DOHH2 (cell line): ENCODE measurements around the gene GLYATL2.

Experiments
- H3F3A ChIP-seq: fragments of 200-600 bp; sonication (generic), shearing (Covaris generic); 2 replicates; pipeline ENCODE4 v1.6.0; 2016; ENCODE audit warnings: antibody characterized with exemption, mild to moderate bottlenecking; ENCODE audit not compliant: control insufficient read depth, insufficient read depth
- H3K27ac ChIP-seq: fragments of 200-600 bp; sonication (generic); 2 replicates; pipeline ENCODE4 v1.5.1; 2014; ENCODE audit warnings: low read depth, mild to moderate bottlenecking, low read length, moderate library complexity
- H3K27me3 ChIP-seq: fragments of 200-600 bp; sonication (generic); 2 replicates; pipeline ENCODE4 v1.6.1; 2014; ENCODE audit warnings: mild to moderate bottlenecking, low read length, mixed read lengths; ENCODE audit not compliant: control insufficient read depth
- H3K36me3 ChIP-seq: fragments of 200-600 bp; sonication (generic); 2 replicates; pipeline ENCODE4 v1.6.1; 2014; ENCODE audit warnings: mild to moderate bottlenecking, low read length, moderate library complexity, mixed read lengths; ENCODE audit not compliant: control insufficient read depth
- H3K4me1 ChIP-seq: fragments of 200-600 bp; sonication (generic); 2 replicates; pipeline ENCODE4 v1.6.1; 2014; ENCODE audit warnings: mild to moderate bottlenecking, low read length, mixed read lengths; ENCODE audit not compliant: control insufficient read depth
- H3K4me2 ChIP-seq: fragments of 200-600 bp; sonication (generic); 2 replicates; pipeline ENCODE4 v1.6.0; 2014; ENCODE audit warnings: mild to moderate bottlenecking, low read length, moderate library complexity
- H3K4me3 ChIP-seq: fragments of 200-600 bp; sonication (generic); 2 replicates; pipeline ENCODE4 v1.5.1; 2014; ENCODE audit warnings: mild to moderate bottlenecking, low read length, mixed read lengths
- H3K79me2 ChIP-seq: fragments of 200-600 bp; sonication (generic); 2 replicates; pipeline ENCODE4 v1.6.1; 2014; ENCODE audit warnings: mild to moderate bottlenecking, low read length, mixed read lengths; ENCODE audit not compliant: control insufficient read depth
- H3K9me2 ChIP-seq: fragments of 200-600 bp; sonication (generic); replicated peaks from 2 replicates; pipeline ENCODE4 v1.6.1; 2014; ENCODE audit warnings: mild to moderate bottlenecking, low read length, mixed read lengths; ENCODE audit not compliant: control insufficient read depth
- H3K9me3 ChIP-seq: fragments of 200-600 bp; sonication (generic); 2 replicates; pipeline ENCODE4 v1.6.1; 2014; ENCODE audit warnings: antibody characterized with exemption, low read length, mixed read lengths; ENCODE audit not compliant: control insufficient read depth, insufficient read depth
- H4K20me1 ChIP-seq: fragments of 200-600 bp; sonication (generic); 2 replicates; pipeline ENCODE4 v1.6.0; 2014; ENCODE audit warnings: low read depth, mild to moderate bottlenecking, antibody characterized with exemption, low read length, moderate library complexity; ENCODE audit not compliant: control insufficient read depth, insufficient read depth
- EZH2phosphoT487 ChIP-seq: fragments of 200-600 bp; sonication (generic); IDR thresholded peaks from 2 replicates; pipeline ENCODE4 v1.6.1; 2017; ENCODE audit warnings: borderline replicate concordance, mild to moderate bottlenecking, antibody characterized with exemption, low read length, moderate library complexity, mixed read lengths
- TF ChIP-seq, protein P1 (sequence below): fragments of 200-600 bp; sonication (generic); IDR thresholded peaks from one replicate; pipeline ENCODE4 v1.5.1; 2014; ENCODE audit warnings: antibody characterized with exemption, mild to moderate bottlenecking, low read depth, low read length; ENCODE audit not compliant: poor library complexity, severe bottlenecking

Gene GLYATL2

GRCh38 chr11:58844361-58845005, at the start of gene GLYATL2:
TSS of gene GLYATL2 (minus strand) at chr11:58844704. CDS start at chr11:58839612, 5,092 bp downstream.
- no peaks in the 10 kb centered on the region for H4K20me1 ChIP-seq

GRCh38 chr11:58893899-58894298, 49.4 kb upstream of the GLYATL2 start:
- H3K4me2 ChIP-seq = no peak overlapping the region
- H3K9me3 ChIP-seq = no peaks in the 10 kb centered on the region; the same call in 1 of the 2 replicates
- H3K4me1 ChIP-seq = peaks cover 27% of the 10 kb centered on the region
- H3K79me2 ChIP-seq = no peaks in the 10 kb centered on the region
- H3K9me2 ChIP-seq = no peaks in the 10 kb centered on the region
- H3F3A ChIP-seq = no peaks in the 10 kb centered on the region; the same call in 1 of the 2 replicates
- H3K27me3 ChIP-seq = no peaks in the 10 kb centered on the region
- H3K36me3 ChIP-seq = no peaks in the 10 kb centered on the region
- no peak overlapping the region for H3K27ac ChIP-seq
- no peak overlapping the region for H3K4me3 ChIP-seq
- H4K20me1 ChIP-seq = no peaks in the 10 kb centered on the region
- TF ChIP-seq EZH2phosphoT487 = no peak
- TF ChIP-seq, protein P1, sequence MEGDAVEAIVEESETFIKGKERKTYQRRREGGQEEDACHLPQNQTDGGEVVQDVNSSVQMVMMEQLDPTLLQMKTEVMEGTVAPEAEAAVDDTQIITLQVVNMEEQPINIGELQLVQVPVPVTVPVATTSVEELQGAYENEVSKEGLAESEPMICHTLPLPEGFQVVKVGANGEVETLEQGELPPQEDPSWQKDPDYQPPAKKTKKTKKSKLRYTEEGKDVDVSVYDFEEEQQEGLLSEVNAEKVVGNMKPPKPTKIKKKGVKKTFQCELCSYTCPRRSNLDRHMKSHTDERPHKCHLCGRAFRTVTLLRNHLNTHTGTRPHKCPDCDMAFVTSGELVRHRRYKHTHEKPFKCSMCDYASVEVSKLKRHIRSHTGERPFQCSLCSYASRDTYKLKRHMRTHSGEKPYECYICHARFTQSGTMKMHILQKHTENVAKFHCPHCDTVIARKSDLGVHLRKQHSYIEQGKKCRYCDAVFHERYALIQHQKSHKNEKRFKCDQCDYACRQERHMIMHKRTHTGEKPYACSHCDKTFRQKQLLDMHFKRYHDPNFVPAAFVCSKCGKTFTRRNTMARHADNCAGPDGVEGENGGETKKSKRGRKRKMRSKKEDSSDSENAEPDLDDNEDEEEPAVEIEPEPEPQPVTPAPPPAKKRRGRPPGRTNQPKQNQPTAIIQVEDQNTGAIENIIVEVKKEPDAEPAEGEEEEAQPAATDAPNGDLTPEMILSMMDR = no peak

More at GRCh38 chr11:58844361-58845005, at the start of gene GLYATL2:
- no peaks in the 10 kb centered on the region for H3K27me3 ChIP-seq
- H3K4me3 ChIP-seq = no peak within 1 kb of the TSS
- H3K27ac ChIP-seq = no peak within 1 kb of the TSS
- H3K4me2 ChIP-seq = no peak within 1 kb of the TSS; the same call in 1 of the 2 replicates
- H3K79me2 ChIP-seq = no peaks in the 10 kb centered on the region
- peaks cover 9% of the 10 kb centered on the region for H3K4me1 ChIP-seq
- H3K36me3 ChIP-seq = no peaks in the 10 kb centered on the region
- H3K9me2 ChIP-seq = no peaks in the 10 kb centered on the region
- H3K9me3 ChIP-seq = no peaks in the 10 kb centered on the region
- H3F3A ChIP-seq = no peaks in the 10 kb centered on the region
- no peak for TF ChIP-seq EZH2phosphoT487
- TF ChIP-seq, protein P1 = no peak

DNA sequence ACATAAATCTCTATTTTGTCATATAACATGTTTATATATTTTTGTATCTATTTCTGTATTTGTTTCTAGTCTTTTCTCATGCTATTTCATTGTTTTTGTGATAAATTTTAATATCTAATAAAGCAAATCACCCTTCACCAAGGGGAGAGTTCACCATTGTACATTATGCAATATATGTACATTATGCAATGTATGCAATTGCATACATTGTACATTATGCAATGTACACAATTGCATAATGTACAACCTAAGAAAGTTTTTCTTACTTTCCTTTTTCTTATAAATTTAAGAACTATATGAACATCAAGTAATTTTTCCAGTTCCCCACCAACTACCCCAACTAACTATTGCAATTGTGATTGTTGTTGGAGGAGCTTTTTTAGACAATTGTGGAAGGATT, 44.1 kb upstream of the GLYATL2 start:
- Histone ChIP-seq H3K79me2 (no peaks in the 10 kb centered on the region), H3K9me3 (no peaks in the 10 kb centered on the region; the same call in 1 of the 2 replicates), H3K27me3 (no peaks in the 10 kb centered on the region), H3K36me3 (no peaks in the 10 kb centered on the region), H3K27ac (no peak overlapping the region), H3F3A (no peaks in the 10 kb centered on the region), H3K4me3 (no peak overlapping the region), H3K4me1 (no peaks in the 10 kb centered on the region), H3K9me2 (no peaks in the 10 kb centered on the region), H4K20me1 (no peaks in the 10 kb centered on the region), H3K4me2 (no peak overlapping the region)
- TF ChIP-seq EZH2phosphoT487 = no peak
- TF ChIP-seq, protein P1 = no peak
